ENCODE data around the gene APOC4.

DNA sequence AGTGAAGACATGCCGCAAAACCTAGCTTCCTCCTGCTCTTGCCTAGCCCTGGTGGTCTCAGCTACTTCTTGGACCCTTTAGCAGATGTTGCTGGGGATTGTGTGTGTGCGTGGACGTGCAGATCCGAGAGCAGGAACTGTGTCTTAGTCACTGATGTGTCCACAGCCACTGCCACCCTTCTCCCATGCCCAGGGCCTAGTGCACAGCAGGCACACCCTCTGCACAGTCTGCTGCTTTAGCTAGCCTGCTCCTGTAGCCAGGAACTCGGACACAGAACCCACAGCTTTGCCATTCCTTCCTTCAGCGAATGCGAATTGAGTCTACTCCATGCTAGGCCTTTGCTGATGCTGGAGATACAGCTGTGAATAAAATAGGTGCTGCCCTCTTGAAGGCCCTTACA is 15.5 kb downstream of the APOC4 start:
- TF ChIP-seq ATF3 (IDR thresholded peaks at IDR 0.05) (no peak), YY1 (IDR thresholded peaks at IDR 0.05) (no peak), SP1 (IDR thresholded peaks at IDR 0.05) (no peak), HNF4A (conservative IDR thresholded peaks at IDR 0.05) (no peak), RAD21 (IDR thresholded peaks at IDR 0.05) (no peak)
- TF ChIP-seq, protein P1, sequence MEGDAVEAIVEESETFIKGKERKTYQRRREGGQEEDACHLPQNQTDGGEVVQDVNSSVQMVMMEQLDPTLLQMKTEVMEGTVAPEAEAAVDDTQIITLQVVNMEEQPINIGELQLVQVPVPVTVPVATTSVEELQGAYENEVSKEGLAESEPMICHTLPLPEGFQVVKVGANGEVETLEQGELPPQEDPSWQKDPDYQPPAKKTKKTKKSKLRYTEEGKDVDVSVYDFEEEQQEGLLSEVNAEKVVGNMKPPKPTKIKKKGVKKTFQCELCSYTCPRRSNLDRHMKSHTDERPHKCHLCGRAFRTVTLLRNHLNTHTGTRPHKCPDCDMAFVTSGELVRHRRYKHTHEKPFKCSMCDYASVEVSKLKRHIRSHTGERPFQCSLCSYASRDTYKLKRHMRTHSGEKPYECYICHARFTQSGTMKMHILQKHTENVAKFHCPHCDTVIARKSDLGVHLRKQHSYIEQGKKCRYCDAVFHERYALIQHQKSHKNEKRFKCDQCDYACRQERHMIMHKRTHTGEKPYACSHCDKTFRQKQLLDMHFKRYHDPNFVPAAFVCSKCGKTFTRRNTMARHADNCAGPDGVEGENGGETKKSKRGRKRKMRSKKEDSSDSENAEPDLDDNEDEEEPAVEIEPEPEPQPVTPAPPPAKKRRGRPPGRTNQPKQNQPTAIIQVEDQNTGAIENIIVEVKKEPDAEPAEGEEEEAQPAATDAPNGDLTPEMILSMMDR (IDR thresholded peaks at IDR 0.05; ENCODE audit: low read depth, low read length, missing input control): no peak

Measured in liver (tissue), 3 donors.